DMS79 treated with DMSO at 0.1 percent for 48 hours (cell line): Measurements from ENCODE around the gene TRAM2.
A peak's percentile ranks its signal among the peaks of the same experiment; 100 is the strongest.

ENCODE experiments used
- DNase-seq: peaks from one replicate; lab custom pipeline; 2025; lab: John Stamatoyannopoulos, UW

TRAM2 gene

GRCh38 chr6:52594221-52594620, 17.4 kb upstream of the TRAM2 start:
- peak; percentile 11 for DNase-seq

GRCh38 chr6:52591832-52592231, 15.0 kb upstream of the TRAM2 start:
- DNase-seq, result peak; percentile 91

- peak; percentile 73 for DNase-seq
Measured at GRCh38 chr6:52590152-52590891, 13.5 kb upstream of the TRAM2 start.

- peak; percentile 59 for DNase-seq
Measured at GRCh38 chr6:52588710-52589091, 11.8 kb upstream of the TRAM2 start.

- DNase-seq, result no peak
Measured at GRCh38 chr6:52588087-52588709, 11.3 kb upstream of the TRAM2 start.

GRCh38 chr6:52587001-52587400, 10.1 kb upstream of the TRAM2 start:
- DNase-seq, result no peak

GRCh38 chr6:52584203-52584602, 7.3 kb upstream of the TRAM2 start:
- no peak for DNase-seq

GRCh38 chr6:52582996-52583395, 6.1 kb upstream of the TRAM2 start:
- DNase-seq, result no peak

GRCh38 chr6:52582446-52582845, 5.6 kb upstream of the TRAM2 start:
- DNase-seq, result no peak

- DNase-seq, result no peak
Measured at GRCh38 chr6:52580905-52581304, 4.0 kb upstream of the TRAM2 start.

- DNase-seq, result no peak
Measured at GRCh38 chr6:52579006-52579660, 2.3 kb upstream of the TRAM2 start.

GRCh38 chr6:52577778-52578463, 1.1 kb upstream of the TRAM2 start:
- peak; percentile 49 for DNase-seq

- peak; percentile 61 for DNase-seq
Measured at GRCh38 chr6:52576392-52577021, 353 bp downstream of the TRAM2 start.

GRCh38 chr6:52576054-52576391, 837 bp downstream of the TRAM2 start:
- no peak for DNase-seq

GRCh38 chr6:52575502-52575892, 1.4 kb downstream of the TRAM2 start:
- DNase-seq, result no peak

- DNase-seq, result no peak
Measured at GRCh38 chr6:52574709-52575501, 2.0 kb downstream of the TRAM2 start.

GRCh38 chr6:52573295-52573694, 3.6 kb downstream of the TRAM2 start:
- no peak for DNase-seq

GRCh38 chr6:52572536-52572935, 4.3 kb downstream of the TRAM2 start:
- no peak for DNase-seq

GRCh38 chr6:52571099-52571755, 5.6 kb downstream of the TRAM2 start:
- DNase-seq, result peak; percentile 32

- peak; percentile 95 for DNase-seq
Measured at GRCh38 chr6:52570291-52570700, 6.6 kb downstream of the TRAM2 start.

GRCh38 chr6:52568320-52568719, 8.5 kb downstream of the TRAM2 start:
- no peak for DNase-seq
